ENCODE measurements around the gene SCP2.

SCP2 gene

GRCh38 chr1:52925571-52926005 lies 1.5 kb upstream of the SCP2 start:
- TF ChIP-seq FOXP2 (optimal IDR thresholded peaks at IDR 0.05; ENCODE audit: borderline replicate concordance, extremely low read depth, extremely low read length, insufficient read depth) (no peak), REST (IDR thresholded peaks at IDR 0.05; ENCODE audit: insufficient read depth in 1 of 2, low read depth in 2 of 2, low read length in 2 of 2) (no peak), TAF1 (IDR thresholded peaks at IDR 0.05; ENCODE audit: borderline replicate concordance, insufficient read depth, low read length) (no peak), SIN3A (IDR thresholded peaks at IDR 0.05; ENCODE audit: borderline replicate concordance, insufficient read depth, low read length) (no peak), POLR2AphosphoS5 (IDR thresholded peaks at IDR 0.05; ENCODE audit: low read depth, low read length) (no peak)

- TF ChIP-seq POLR2AphosphoS5 (IDR thresholded peaks at IDR 0.05; ENCODE audit: low read depth, low read length) (no peak), TAF1 (IDR thresholded peaks at IDR 0.05; ENCODE audit: borderline replicate concordance, insufficient read depth, low read length) (no peak), SIN3A (IDR thresholded peaks at IDR 0.05; ENCODE audit: borderline replicate concordance, insufficient read depth, low read length) (no peak), FOXP2 (optimal IDR thresholded peaks at IDR 0.05; ENCODE audit: borderline replicate concordance, extremely low read depth, extremely low read length, insufficient read depth) (no peak), REST (IDR thresholded peaks at IDR 0.05; ENCODE audit: insufficient read depth in 1 of 2, low read depth in 2 of 2, low read length in 2 of 2) (no peak)
Measured at GRCh38 chr1:52926864-52927211, 238 bp upstream of the SCP2 start.

GRCh38 chr1:52928015-52928404 lies 934 bp downstream of the SCP2 start:
- no peak for TF ChIP-seq REST (IDR thresholded peaks at IDR 0.05; ENCODE audit: insufficient read depth in 1 of 2, low read depth in 2 of 2, low read length in 2 of 2)
- no peak for TF ChIP-seq SIN3A (IDR thresholded peaks at IDR 0.05; ENCODE audit: borderline replicate concordance, insufficient read depth, low read length)
- no peak for TF ChIP-seq TAF1 (IDR thresholded peaks at IDR 0.05; ENCODE audit: borderline replicate concordance, insufficient read depth, low read length)
- no peak for TF ChIP-seq POLR2AphosphoS5 (IDR thresholded peaks at IDR 0.05; ENCODE audit: low read depth, low read length)
- no peak for TF ChIP-seq FOXP2 (optimal IDR thresholded peaks at IDR 0.05; ENCODE audit: borderline replicate concordance, extremely low read depth, extremely low read length, insufficient read depth)

DNA sequence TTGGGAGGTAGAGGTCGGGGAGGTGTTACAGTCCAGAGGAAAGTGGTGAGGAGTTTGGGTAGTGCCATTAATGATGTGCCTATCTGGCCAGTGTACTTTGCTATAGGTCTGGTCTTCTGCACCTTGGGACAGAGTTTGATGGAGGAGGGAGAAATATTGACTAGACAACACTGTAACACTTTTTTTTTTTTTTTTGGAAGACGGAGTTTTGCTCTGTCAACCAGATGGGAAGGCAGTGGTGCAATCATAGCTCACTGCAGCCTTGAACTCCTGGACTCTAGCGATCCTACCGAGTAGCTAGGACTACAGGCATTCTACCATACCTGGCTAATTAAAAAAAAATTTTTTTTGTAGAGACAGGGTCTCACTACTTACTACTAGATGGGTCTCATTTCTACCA lies 1.9 kb downstream of the SCP2 start:
- TF ChIP-seq POLR2AphosphoS5 (IDR thresholded peaks at IDR 0.05; ENCODE audit: low read depth, low read length), result no peak

DNA sequence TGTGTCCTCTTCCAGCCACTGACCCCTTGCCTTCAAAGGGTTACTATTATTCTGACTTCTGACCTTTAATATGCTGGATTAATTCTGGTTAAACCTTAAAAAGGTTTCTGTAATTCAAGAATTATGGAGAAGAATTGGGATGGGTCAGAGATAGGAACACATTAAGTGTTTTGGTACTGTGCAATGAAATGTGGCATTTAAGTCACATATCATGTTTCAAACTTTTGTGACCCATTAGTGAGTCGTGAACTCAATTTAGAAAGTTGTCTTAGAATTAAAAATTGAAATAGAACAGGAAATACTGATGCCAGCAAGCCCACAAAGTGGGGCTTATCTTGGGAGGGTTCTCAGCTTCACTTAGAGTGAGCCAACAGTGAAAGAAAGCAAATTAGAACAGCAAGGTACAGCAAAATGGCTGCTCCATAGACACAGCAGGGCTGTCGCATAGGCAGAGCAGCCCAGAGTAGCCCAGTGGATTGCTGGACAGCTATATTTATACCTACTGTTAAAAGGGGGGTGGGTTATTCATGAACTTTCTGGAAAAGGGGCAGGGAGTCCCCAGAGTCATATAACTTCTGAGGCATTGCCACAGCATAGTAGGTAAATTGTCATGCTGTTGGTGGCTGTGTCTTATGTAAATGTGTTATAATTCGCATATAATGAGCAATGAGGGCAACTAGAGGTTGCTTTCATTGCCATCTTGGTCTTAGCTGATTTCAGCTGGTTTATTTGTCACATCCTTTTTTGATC lies 10.5 kb downstream of the SCP2 start:
- no peak for TF ChIP-seq SIN3A (IDR thresholded peaks at IDR 0.05; ENCODE audit: borderline replicate concordance, insufficient read depth, low read length)
- no peak for TF ChIP-seq FOXP2 (optimal IDR thresholded peaks at IDR 0.05; ENCODE audit: borderline replicate concordance, extremely low read depth, extremely low read length, insufficient read depth)
- no peak for TF ChIP-seq POLR2AphosphoS5 (IDR thresholded peaks at IDR 0.05; ENCODE audit: low read depth, low read length)
- TF ChIP-seq REST (IDR thresholded peaks at IDR 0.05; ENCODE audit: insufficient read depth in 1 of 2, low read depth in 2 of 2, low read length in 2 of 2), result no peak
- no peak for TF ChIP-seq TAF1 (IDR thresholded peaks at IDR 0.05; ENCODE audit: borderline replicate concordance, insufficient read depth, low read length)
